ENCODE data around the gene SLC41A1.
"Not testable (repeated sequence)": the region's sequence is repeated elsewhere in the genome, so short reads cannot be mapped to it uniquely, and the experiment has no call there.

SLC41A1 gene

GRCh38 chr1:205812878-205813754 is at the start of gene SLC41A1:
SLC41A1 (minus strand) TSS chr1:205813198; CDS start chr1:205810441, 2,757 bp downstream.
- DNase-seq (ENCODE audit: low spot score) = peak; percentile 93

DNA sequence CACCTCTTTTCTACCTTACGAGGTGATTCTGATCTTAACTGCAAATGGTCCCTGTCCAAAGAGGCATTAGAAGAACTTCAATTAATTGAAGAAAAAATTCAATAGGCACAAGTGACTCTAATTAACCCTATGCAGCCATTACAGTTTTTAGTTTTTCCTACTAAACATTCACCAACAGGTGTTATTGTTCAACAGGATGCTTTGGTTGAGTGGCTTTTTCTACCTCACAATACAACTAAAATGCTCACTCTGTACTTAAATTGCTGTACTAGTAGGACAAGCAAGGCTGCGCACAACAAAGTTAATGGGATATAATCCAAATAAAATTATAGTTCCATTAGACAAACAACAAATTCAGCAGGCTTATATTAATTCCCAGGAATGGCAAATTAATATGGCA is 48.5 kb upstream of the SLC41A1 start:
- no peak for DNase-seq (ENCODE audit: low spot score)

GRCh38 chr1:205858141-205858961 is 45.4 kb upstream of the SLC41A1 start:
- DNase-seq (ENCODE audit: low spot score) = no peak

GRCh38 chr1:205857501-205857900 is 44.5 kb upstream of the SLC41A1 start:
- DNase-seq (ENCODE audit: low spot score) = not testable (repeated sequence)

DNA sequence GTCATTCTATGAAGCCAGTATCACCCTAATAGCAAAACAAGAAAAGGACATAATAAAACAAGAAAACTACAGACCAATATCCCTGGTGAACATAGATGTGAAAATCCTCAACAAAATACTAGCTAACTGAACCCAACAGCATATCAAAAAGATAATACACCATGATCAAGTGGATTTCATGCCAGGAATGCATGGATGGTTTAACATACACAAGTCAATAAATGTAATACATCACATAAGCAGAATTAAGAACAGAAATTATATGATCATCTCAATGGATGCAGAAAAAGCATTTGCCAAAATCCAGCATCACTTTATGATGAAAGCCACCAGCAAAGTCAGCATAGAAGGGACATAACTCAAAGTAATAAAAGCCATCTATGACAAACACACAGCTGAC is 43.4 kb upstream of the SLC41A1 start:
- DNase-seq (ENCODE audit: low spot score) = no peak

GRCh38 chr1:205852969-205853368 is 40.0 kb upstream of the SLC41A1 start:
- no peak for DNase-seq (ENCODE audit: low spot score)

GRCh38 chr1:205851993-205852392 is 39.0 kb upstream of the SLC41A1 start:
- no peak for DNase-seq (ENCODE audit: low spot score)

- DNase-seq (ENCODE audit: low spot score) = peak; percentile 96
Observed at GRCh38 chr1:205849619-205850355, 36.8 kb upstream of the SLC41A1 start, which contains the start of gene PM20D1. PM20D1 (minus strand) TSS chr1:205850132; CDS start chr1:205850072, 60 bp downstream.

GRCh38 chr1:205843036-205843859 is 30.2 kb upstream of the SLC41A1 start:
- DNase-seq (ENCODE audit: low spot score) = no peak

- DNase-seq (ENCODE audit: low spot score) = no peak
Observed at GRCh38 chr1:205842229-205842628, 29.2 kb upstream of the SLC41A1 start.

GRCh38 chr1:205840146-205840923 is 27.3 kb upstream of the SLC41A1 start:
- no peak for DNase-seq (ENCODE audit: low spot score)

DNA sequence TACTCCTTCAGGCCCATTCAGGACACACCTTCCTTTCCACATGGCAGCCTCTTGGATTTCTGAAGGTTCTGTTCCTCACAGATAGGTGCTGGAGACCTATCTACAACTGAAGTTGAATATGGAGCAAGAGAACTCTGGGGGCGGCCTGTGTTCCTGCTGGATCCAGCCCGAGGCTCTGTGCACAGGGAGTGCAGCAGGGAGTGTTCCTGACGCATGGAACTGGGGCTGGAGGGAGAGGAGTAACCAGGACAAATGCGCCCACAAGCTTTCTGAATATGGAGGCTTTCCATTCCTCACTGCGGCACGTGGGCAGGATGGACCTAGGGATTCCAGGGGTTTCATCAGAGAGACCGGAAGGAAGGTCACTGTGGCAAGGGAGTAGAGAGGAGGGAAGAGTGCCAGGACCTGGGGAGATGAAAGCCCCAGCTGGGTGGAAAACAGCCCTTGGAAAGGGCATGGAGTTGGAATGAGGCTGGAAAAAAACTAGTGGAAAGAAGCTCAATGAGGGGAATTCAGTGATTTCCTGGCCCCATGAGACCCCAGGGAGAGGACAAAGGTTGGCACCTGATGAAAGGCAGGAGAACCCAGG is 24.5 kb upstream of the SLC41A1 start:
- no peak for DNase-seq (ENCODE audit: low spot score)

DNA sequence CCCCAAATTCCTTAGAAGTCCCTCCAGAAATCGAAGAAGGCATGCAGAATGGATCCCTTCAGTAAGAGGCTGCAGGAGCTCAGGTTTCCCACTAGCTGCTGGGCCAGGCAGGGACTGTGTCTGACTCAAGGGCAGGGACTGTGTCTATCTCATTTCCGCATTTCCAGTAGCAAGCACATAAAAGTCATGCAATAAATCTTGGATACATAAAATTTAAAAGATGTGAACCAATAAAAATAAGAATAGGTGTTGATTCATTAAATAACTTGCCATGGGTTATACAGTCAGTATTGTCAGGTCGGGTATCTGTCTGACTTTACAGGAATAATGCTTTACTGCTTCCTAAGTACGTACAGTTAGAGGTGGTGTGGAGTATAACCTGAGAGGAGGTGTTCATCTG is 21.8 kb upstream of the SLC41A1 start:
- DNase-seq (ENCODE audit: low spot score) = no peak

DNA sequence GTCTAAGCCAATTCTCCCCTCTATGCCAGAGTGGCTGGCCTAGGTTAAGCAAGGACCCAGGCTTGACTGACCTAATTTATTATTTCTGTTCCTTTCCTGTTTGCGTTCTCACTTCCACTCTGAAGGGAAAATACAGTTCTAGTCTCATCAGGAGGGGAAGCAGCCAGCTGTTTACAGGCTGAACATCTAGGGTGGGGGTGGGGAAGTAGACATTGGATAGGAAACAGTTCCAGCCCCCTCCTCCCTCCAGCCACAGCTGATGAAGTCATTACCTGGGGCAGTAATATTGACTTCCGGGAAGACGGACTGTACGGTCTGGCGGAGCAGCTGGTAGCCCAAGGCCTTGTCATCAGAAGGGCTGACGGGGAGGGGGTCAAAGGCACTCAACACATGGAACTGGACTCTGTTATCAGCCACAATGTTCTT is 19.3 kb upstream of the SLC41A1 start:
- DNase-seq (ENCODE audit: low spot score) = peak; percentile 49

DNA sequence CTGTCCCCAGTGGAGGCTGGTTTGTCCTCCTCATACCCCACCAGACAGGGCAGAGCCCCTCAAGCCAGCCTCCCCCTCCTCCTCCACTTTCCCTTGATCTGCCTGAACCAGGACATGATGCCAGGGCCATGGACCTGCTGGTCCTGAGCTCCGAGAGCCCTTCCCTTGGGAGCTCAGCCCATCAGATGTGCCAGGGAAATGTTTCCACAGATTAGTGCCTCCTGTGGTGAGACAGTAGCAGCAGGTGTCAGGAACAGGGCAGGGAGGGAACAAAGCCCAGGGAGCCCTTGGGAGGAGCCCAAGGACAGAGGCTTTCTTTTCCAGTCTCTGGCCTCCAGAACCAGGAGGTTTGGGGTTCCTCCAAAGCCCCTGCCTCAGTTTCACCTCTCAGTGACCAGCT is 14.6 kb upstream of the SLC41A1 start:
- DNase-seq (ENCODE audit: low spot score) = no peak

- DNase-seq (ENCODE audit: low spot score) = no peak
Observed at GRCh38 chr1:205826995-205827394, 14.0 kb upstream of the SLC41A1 start.

- DNase-seq (ENCODE audit: low spot score) = no peak
Observed at GRCh38 chr1:205826016-205826806, 13.2 kb upstream of the SLC41A1 start.

DNA sequence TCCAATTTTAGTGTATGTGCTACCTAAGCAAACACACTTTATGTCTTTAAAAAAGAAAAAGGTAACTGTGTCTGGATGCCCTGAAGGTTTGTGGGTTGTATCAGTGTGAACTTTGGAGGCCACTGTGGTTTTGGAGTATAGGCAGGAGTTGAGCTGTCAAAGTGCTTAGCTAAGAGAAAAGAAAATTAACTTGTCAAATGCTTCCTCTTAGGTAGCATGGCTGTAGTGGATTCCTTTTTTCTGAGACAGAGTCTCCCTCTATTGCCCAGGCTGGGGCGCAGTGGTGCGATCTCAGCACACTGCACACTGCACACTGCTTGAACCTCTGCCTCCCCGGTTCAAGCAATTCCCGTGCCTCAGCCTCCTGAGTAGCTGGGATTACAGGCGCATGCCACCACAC is 11.2 kb upstream of the SLC41A1 start:
- no peak for DNase-seq (ENCODE audit: low spot score)

DNA sequence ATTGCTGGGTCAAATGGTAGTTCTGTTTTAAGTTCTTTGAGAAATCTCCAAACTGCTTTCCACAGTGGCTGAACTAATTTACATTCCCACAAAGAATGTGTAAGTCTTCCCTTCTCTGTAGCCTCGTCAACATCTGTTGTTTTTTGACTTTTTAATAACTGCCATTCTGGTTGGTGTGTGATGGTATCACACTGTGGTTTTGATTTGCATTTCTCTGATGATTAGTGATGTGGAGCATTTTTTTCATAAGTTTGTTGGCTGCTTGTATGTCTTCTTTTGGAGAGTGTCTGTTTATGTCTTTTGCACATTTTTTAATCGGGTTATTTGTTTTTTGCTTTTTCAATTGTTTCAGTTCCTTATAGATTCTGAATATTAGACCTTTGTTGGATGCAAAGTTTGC is 10.3 kb upstream of the SLC41A1 start:
- DNase-seq (ENCODE audit: low spot score) = not testable (repeated sequence)
